H4 (cell line): ENCODE results near the gene RASA2. TPM values are rescaled to one million over a fixed set of nuclear protein-coding genes. Genes with fewer than 3 reads are reported as not detected.

Experiments
- DNase-seq: peaks from one replicate; pipeline ENCODE4 v3.0.0-alpha.2; 2015; ENCODE audit warnings: low spot score
- total RNA-seq: library from RNA; depleted of rRNA; stranded (reverse); fragments of >200 nt; shearing (Covaris generic); gene quantifications from 2 replicates; pipeline ENCODE4 v1.2.3, GENCODE V29; 2014

The RASA2 gene
- total RNA-seq, 1 experiment from 2014 or later: 8.1 TPM

GRCh38 chr3:141538568-141539240, 51.9 kb downstream of the RASA2 start:
- DNase-seq: no peak

GRCh38 chr3:141539431-141540187, 52.8 kb downstream of the RASA2 start:
- no peak for DNase-seq

GRCh38 chr3:141540531-141540930, 53.7 kb downstream of the RASA2 start:
- DNase-seq: no peak

GRCh38 chr3:141542202-141542969, 55.6 kb downstream of the RASA2 start:
- no peak for DNase-seq

- DNase-seq: no peak
Observed at GRCh38 chr3:141542989-141543388, 56.2 kb downstream of the RASA2 start.

GRCh38 chr3:141544697-141545096, 57.9 kb downstream of the RASA2 start:
- DNase-seq: peak; percentile 21

GRCh38 chr3:141546081-141546480, 59.3 kb downstream of the RASA2 start:
- DNase-seq: no peak

- DNase-seq: no peak
Observed at GRCh38 chr3:141546586-141546985, 59.8 kb downstream of the RASA2 start.

GRCh38 chr3:141547791-141548190, 61.0 kb downstream of the RASA2 start:
- DNase-seq: no peak

GRCh38 chr3:141550926-141551665, 64.3 kb downstream of the RASA2 start:
- DNase-seq: no peak

- no peak for DNase-seq
Observed at GRCh38 chr3:141552440-141552991, 65.7 kb downstream of the RASA2 start.

- no peak for DNase-seq
Observed at GRCh38 chr3:141553055-141553454, 66.2 kb downstream of the RASA2 start.

- no peak for DNase-seq
Observed at GRCh38 chr3:141556034-141556433, 69.2 kb downstream of the RASA2 start.

- DNase-seq: no peak
Observed at GRCh38 chr3:141557961-141558706, 71.3 kb downstream of the RASA2 start.

- peak; percentile 52 for DNase-seq
Observed at GRCh38 chr3:141561426-141562034, 74.7 kb downstream of the RASA2 start.

GRCh38 chr3:141564241-141564640, 77.4 kb downstream of the RASA2 start:
- DNase-seq: no peak

- DNase-seq: no peak
Observed at GRCh38 chr3:141570068-141570467, 83.2 kb downstream of the RASA2 start.

- DNase-seq: peak; percentile 21
Observed at GRCh38 chr3:141575879-141576743, 89.3 kb downstream of the RASA2 start.

- DNase-seq: no peak
Observed at GRCh38 chr3:141576744-141577052, 89.9 kb downstream of the RASA2 start.
